ENCODE results near the gene PDC. TPM values are rescaled to one million over a fixed set of nuclear protein-coding genes. Genes with fewer than 3 reads are reported as not detected.

Gene PDC
- total and polyA plus RNA-seq, 9 of the 15 experiments (the other 6 are each of a cell fraction or from before 2014, with no cell fraction given), result not detected

DNA sequence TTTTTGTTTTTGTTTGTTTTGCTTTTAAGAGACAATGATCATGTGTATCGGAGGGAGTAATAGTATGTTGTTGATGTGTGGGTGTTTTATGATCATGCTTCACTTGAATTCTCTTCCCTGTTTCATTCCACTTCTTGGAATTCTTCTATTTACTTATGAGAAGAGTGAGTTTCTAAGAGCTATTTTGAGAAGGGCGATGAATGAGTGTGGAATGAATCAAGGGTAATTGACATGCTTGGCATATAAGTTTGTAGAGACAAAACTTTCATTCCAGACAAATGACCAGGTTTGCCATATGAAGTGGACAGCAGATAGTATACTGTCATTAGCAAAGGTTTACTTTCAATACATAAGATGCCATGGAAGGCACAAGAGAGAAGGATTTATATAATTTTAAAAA, 42.3 kb upstream of the PDC start:
- DNase-seq (ENCODE audit: extremely low read depth in 1 of 4, low spot score in 3 of 4) (no peak), ATAC-seq (no peak), FAIRE-seq (no peak)
- H3K9ac ChIP-seq (ENCODE audit: insufficient read depth in 1 of 2, low read depth in 2 of 2, low read length in 2 of 2), result no peak overlapping the region
- WGBS (ENCODE audit: insufficient coverage, low coverage, missing lambda C conversion rate), result 5% methylated on average over 2 of the region's 2 CpGs
- H3K36me3 ChIP-seq (ENCODE audit: control insufficient read depth, insufficient read depth, low read length), result no peaks in the 10 kb centered on the region
- no peak overlapping the region for H2AFZ ChIP-seq (ENCODE audit: low read depth, low read length)
- H3K4me2 ChIP-seq (ENCODE audit: insufficient read depth, low read length), result no peak overlapping the region
- BruUV-seq (replicated peaks), result no TSS peak
- ChIA-PET POLR2A (no interaction called here), CTCF (ENCODE audit: low intra/inter-chr PET ratio) (no interaction called here)
- H3K4me1 ChIP-seq (replicated peaks in 1 of 2; ENCODE audit: control insufficient read depth in 2 of 2, insufficient read depth in 2 of 2, low read length in 2 of 2), result no peaks in the 10 kb centered on the region
- in situ Hi-C loops (cut with MboI) (no loop called here), intact Hi-C loops (cut with micrococcal nuclease) (no loop called here)
- H3K9me1 ChIP-seq (ENCODE audit: control insufficient read depth, insufficient read depth, low read length), result no peaks in the 10 kb centered on the region
- no peak overlapping the region for H3K4me3 ChIP-seq
- no peaks in the 10 kb centered on the region for H4K20me1 ChIP-seq (replicated peaks; ENCODE audit: control insufficient read depth, insufficient read depth, low read length)
- no peaks in the 10 kb centered on the region for H3K79me2 ChIP-seq (ENCODE audit: control insufficient read depth, insufficient read depth, low read length)
- no peaks in the 10 kb centered on the region for H3K27me3 ChIP-seq (ENCODE audit: control insufficient read depth in 2 of 2, insufficient read depth in 2 of 2, low read length in 2 of 2)
- H3K9me3 ChIP-seq (replicated peaks; ENCODE audit: control insufficient read depth, insufficient read depth, low read depth, low read length), result no peaks in the 10 kb centered on the region
- no peak overlapping the region for H3K27ac ChIP-seq (ENCODE audit: extremely low read depth, low read depth, low read length)
- TF ChIP-seq SAP30 (IDR thresholded peaks at IDR 0.05; ENCODE audit: borderline replicate concordance, insufficient read depth, low read depth, low read length, poor library complexity, severe bottlenecking), result no peak
- no peak for TF ChIP-seq VEZF1 (CRISPR knock-in tag; IDR thresholded peaks at IDR 0.05)
- TF ChIP-seq ELF4 (CRISPR knock-in tag; IDR thresholded peaks at IDR 0.05), result no peak
- TF ChIP-seq RBM34 (IDR thresholded peaks at IDR 0.05; ENCODE audit: borderline replicate concordance, insufficient read depth, low read length), result no peak
- no peak for TF ChIP-seq ZFP30 (CRISPR knock-in tag; IDR thresholded peaks at IDR 0.05; ENCODE audit: borderline replicate concordance)
- TF ChIP-seq U2AF2 (optimal IDR thresholded peaks at IDR 0.05; ENCODE audit: low read depth, low read length), result no peak
- TF ChIP-seq, protein P1, sequence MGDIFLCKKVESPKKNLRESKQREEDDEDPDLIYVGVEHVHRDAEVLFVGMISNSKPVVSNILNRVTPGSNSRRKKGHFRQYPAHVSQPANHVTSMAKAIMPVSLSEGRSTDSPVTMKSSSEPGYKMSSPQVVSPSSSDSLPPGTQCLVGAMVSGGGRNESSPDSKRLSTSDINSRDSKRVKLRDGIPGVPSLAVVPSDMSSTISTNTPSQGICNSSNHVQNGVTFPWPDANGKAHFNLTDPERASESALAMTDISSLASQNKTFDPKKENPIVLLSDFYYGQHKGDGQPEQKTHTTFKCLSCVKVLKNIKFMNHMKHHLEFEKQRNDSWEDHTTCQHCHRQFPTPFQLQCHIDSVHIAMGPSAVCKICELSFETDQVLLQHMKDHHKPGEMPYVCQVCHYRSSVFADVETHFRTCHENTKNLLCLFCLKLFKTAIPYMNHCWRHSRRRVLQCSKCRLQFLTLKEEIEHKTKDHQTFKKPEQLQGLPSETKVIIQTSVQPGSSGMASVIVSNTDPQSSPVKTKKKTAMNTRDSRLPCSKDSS (IDR thresholded peaks at IDR 0.05; ENCODE audit: low read depth, partially characterized antibody), result no peak
- TF ChIP-seq FOXK1 (CRISPR knock-in tag; IDR thresholded peaks at IDR 0.05; ENCODE audit: borderline replicate concordance), result no peak
- TF ChIP-seq HMGN3 (IDR thresholded peaks at IDR 0.05; ENCODE audit: borderline replicate concordance, extremely low read depth, insufficient read length, low read depth, low read length), result no peak
- no peak for TF ChIP-seq NFRKB (IDR thresholded peaks at IDR 0.05; ENCODE audit: low read depth)
- no peak for TF ChIP-seq KAT8 (IDR thresholded peaks at IDR 0.05; ENCODE audit: low read depth)
- TF ChIP-seq CBX5 (IDR thresholded peaks at IDR 0.05; ENCODE audit: borderline replicate concordance, low read depth), result no peak
- TF ChIP-seq, protein P2, sequence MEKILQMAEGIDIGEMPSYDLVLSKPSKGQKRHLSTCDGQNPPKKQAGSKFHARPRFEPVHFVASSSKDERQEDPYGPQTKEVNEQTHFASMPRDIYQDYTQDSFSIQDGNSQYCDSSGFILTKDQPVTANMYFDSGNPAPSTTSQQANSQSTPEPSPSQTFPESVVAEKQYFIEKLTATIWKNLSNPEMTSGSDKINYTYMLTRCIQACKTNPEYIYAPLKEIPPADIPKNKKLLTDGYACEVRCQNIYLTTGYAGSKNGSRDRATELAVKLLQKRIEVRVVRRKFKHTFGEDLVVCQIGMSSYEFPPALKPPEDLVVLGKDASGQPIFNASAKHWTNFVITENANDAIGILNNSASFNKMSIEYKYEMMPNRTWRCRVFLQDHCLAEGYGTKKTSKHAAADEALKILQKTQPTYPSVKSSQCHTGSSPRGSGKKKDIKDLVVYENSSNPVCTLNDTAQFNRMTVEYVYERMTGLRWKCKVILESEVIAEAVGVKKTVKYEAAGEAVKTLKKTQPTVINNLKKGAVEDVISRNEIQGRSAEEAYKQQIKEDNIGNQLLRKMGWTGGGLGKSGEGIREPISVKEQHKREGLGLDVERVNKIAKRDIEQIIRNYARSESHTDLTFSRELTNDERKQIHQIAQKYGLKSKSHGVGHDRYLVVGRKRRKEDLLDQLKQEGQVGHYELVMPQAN (IDR thresholded peaks at IDR 0.05; ENCODE audit: borderline replicate concordance), result no peak
- TF ChIP-seq, protein P3, sequence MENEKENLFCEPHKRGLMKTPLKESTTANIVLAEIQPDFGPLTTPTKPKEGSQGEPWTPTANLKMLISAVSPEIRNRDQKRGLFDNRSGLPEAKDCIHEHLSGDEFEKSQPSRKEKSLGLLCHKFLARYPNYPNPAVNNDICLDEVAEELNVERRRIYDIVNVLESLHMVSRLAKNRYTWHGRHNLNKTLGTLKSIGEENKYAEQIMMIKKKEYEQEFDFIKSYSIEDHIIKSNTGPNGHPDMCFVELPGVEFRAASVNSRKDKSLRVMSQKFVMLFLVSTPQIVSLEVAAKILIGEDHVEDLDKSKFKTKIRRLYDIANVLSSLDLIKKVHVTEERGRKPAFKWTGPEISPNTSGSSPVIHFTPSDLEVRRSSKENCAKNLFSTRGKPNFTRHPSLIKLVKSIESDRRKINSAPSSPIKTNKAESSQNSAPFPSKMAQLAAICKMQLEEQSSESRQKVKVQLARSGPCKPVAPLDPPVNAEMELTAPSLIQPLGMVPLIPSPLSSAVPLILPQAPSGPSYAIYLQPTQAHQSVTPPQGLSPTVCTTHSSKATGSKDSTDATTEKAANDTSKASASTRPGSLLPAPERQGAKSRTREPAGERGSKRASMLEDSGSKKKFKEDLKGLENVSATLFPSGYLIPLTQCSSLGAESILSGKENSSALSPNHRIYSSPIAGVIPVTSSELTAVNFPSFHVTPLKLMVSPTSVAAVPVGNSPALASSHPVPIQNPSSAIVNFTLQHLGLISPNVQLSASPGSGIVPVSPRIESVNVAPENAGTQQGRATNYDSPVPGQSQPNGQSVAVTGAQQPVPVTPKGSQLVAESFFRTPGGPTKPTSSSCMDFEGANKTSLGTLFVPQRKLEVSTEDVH (IDR thresholded peaks at IDR 0.05; ENCODE audit: low read depth, partially characterized antibody), result no peak
- TF ChIP-seq SRF (CRISPR knock-in tag; IDR thresholded peaks at IDR 0.05), result no peak
